HG03354 (cell line): ENCODE results near the gene ODAD3.
"Not testable (repeated sequence)": the region's sequence is repeated elsewhere in the genome, so short reads cannot be mapped to it uniquely, and the experiment has no call there.

Experiments used
- ATAC-seq: cut with Tn5 transposase; IDR thresholded peaks from one replicate; pipeline ENCODE4 v1.9.1; 2021; ENCODE audit warnings: mild to moderate bottlenecking; ENCODE audit not compliant: unreplicated experiment, poor library complexity, severe bottlenecking

The ODAD3 gene

GRCh38 chr19:11414544-11414943 is 20.4 kb downstream of the ODAD3 start:
- ATAC-seq, result no peak

GRCh38 chr19:11410682-11411081 is 24.2 kb downstream of the ODAD3 start:
- ATAC-seq, result no peak

- ATAC-seq, result no peak
Measured at GRCh38 chr19:11408591-11408990, 26.3 kb downstream of the ODAD3 start.

DNA sequence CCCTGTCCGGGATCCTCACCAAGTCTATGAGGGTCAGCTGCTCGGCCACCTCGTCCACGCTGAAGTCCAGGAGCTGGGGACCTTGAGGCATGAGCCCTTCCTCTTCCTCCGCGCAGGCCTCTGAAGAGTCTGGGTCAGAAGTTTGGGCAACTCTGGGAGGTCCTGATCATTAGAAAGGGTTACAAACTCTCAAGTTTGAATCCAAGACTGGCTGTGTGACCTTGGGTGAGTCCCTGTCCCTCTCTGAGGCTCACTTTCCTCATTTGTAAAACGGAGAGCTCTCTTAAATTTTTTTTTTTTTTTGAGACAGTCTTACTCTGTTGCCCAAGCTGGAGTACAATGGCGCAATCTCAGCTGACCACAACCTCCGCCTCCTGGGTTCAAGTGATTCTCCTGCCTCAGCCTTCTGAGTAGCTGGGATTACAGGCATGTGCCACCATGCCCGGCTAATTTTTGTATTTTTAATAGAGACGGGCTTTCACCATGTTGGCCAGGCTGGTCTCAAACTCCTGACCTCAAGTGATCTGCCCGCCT is 28.2 kb downstream of the ODAD3 start:
- not testable (repeated sequence) for ATAC-seq

GRCh38 chr19:11405846-11406643 is 28.9 kb downstream of the ODAD3 start:
- ATAC-seq, result no peak

DNA sequence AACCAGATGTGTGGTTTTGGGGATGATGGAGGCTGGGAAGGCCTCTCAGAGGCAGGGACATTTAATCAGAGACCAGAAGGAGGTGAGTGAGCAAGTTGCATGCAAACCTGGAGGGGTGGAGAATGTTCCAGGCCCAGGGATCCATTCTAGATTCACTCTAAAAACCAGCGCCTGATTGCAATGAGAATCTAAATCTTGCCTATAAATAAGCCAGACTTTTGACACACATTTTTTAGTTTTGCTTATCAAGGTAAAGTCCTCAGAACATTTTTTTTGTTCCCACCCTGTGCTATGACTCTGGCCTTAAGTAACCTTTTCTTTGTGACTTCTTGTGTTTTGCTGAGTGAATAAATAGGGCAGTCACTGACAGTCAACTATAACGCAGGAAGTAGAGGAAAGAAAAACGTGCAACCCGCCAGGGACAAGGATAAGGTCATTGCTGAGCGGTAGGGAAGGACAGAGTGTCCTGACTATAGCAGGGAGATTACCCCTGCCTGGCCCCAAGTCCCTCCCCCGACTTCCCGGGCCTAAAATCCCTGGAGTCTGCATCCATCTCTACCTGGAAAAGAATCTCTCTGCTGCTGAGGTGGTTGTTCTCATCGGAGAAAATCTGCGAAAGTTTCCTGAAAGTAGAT is 30.2 kb downstream of the ODAD3 start:
- no peak for ATAC-seq

GRCh38 chr19:11401808-11402543 is 32.9 kb downstream of the ODAD3 start:
- no peak for ATAC-seq

DNA sequence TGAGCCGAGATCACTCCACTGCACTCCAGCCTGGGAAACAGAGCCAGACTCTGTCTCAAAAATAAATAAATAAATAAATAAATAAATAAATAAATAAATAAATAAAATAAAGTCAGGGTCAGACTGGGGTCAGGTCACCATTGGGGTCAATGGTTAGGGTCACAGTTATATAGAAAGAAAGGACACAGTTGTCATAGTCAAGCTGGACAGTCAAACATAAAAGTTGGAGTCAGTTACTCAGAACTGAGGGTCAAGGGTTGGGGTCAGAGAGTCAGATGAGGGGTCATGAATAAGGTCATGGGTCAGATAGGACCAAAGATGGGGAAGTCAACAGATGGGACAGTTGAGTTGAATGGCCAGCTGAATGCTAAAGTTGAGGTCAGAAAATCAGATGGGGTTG is 34.1 kb downstream of the ODAD3 start:
- no peak for ATAC-seq

GRCh38 chr19:11399667-11400066 is 35.3 kb downstream of the ODAD3 start:
- ATAC-seq, result no peak

DNA sequence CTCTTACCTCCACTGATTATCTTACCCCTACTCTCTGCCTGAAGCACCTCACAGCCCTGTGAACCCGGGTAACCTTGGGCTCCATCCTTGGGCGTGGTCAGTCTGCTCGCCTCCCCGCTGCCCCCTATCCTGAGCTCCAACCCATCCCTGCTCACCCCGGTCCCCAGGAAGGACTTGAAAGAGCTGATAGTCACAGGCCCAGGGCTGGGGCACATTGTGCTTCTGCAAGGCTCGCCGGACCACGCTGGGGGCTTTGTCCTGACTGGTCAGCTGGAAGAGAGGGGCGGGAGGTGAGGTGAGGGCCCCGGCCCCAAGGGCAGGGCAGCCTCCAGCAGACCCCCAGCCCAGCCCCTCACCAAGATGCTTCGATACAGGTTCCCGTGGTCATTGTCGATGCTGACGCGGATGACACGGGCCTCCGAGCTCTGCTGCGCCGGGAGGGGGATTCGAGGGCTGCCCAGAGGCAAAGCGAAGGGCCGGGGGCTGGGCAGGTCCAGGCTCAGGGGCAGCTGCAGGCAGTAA is 37.8 kb downstream of the ODAD3 start:
- ATAC-seq, result no peak

GRCh38 chr19:11390933-11391680 is 43.8 kb downstream of the ODAD3 start:
- no peak for ATAC-seq

DNA sequence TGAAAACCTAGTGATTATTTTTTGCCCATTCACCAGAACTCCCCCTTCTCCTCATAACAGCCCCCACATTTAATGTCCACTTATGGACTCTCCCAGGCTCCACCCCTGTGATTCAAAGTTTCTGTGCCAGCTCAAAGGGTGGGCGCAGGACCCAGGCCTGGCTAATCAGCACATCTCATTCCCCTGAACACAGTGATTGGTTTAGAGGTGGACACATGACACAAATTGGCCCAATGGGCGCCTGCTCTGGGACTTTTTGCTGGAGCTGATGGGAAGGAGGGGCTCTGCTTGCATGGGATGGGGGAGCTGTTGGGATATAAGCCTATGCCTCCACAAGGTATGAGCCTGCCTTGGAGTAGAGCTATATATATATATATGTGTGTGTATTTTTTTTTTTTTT is 44.6 kb downstream of the ODAD3 start:
- ATAC-seq, result no peak

GRCh38 chr19:11387162-11388034 is 47.5 kb downstream of the ODAD3 start:
- ATAC-seq, result no peak

- no peak for ATAC-seq
Measured at GRCh38 chr19:11384778-11385129, 50.2 kb downstream of the ODAD3 start.

- ATAC-seq, result no peak
Measured at GRCh38 chr19:11383706-11384048, 51.2 kb downstream of the ODAD3 start.

- ATAC-seq, result no peak
Measured at GRCh38 chr19:11382898-11383705, 51.8 kb downstream of the ODAD3 start.

- peak; percentile 85 for ATAC-seq
Measured at GRCh38 chr19:11380653-11381537, 54.0 kb downstream of the ODAD3 start.
